ES-I3 (cell line): ENCODE data around the gene UBE2M.

Source experiments
- H3K36me3 ChIP-seq: 2 replicates; pipeline ENCODE4 v1.6.1; 2013; ENCODE audit warnings: mild to moderate bottlenecking, low read length, control low read depth, moderate library complexity; ENCODE audit not compliant: insufficient read depth
- H3K4me1 ChIP-seq: 2 replicates; pipeline ENCODE4 v1.6.1; 2013; ENCODE audit warnings: mild to moderate bottlenecking, control low read depth, low read length; ENCODE audit not compliant: insufficient read depth
- H3K9ac ChIP-seq: 2 replicates; pipeline ENCODE4 v1.6.1; 2013; ENCODE audit warnings: low read depth, mild to moderate bottlenecking, low read length, moderate library complexity
- H3K9me3 ChIP-seq: 2 replicates; pipeline ENCODE4 v1.6.1; 2013; ENCODE audit warnings: mild to moderate bottlenecking, low read length, moderate library complexity; ENCODE audit not compliant: control insufficient read depth, insufficient read depth

UBE2M gene

GRCh38 chr19:58554494-58555368 lies 3.7 kb downstream of the UBE2M start, which contains the start of gene CHMP2A:
CHMP2A (minus strand) TSS chr19:58555105; CDS start chr19:58554212, 893 bp downstream.
- peaks cover under 1% of the 10 kb centered on the region; the same call in 1 of the 2 replicates for H3K4me1 ChIP-seq
- H3K36me3 ChIP-seq = peaks cover 13% of the 10 kb centered on the region
- H3K9me3 ChIP-seq = no peaks in the 10 kb centered on the region
- H3K9ac ChIP-seq = peak within 1 kb of the TSS; percentile 94

- H3K9ac ChIP-seq = peak overlapping the region; percentile 94
- H3K4me1 ChIP-seq = no peaks in the 10 kb centered on the region; the same call in 1 of the 2 replicates
- peaks cover 20% of the 10 kb centered on the region for H3K36me3 ChIP-seq
- H3K9me3 ChIP-seq = no peaks in the 10 kb centered on the region
Observed at GRCh38 chr19:58553799-58554493, 4.5 kb downstream of the UBE2M start.

GRCh38 chr19:58552655-58553054 lies 5.8 kb downstream of the UBE2M start:
- H3K4me1 ChIP-seq = no peaks in the 10 kb centered on the region; the same call in 1 of the 2 replicates
- H3K9ac ChIP-seq = no peak overlapping the region
- no peaks in the 10 kb centered on the region for H3K9me3 ChIP-seq
- H3K36me3 ChIP-seq = peaks cover 29% of the 10 kb centered on the region

- Histone ChIP-seq H3K9me3 (no peaks in the 10 kb centered on the region), H3K4me1 (no peaks in the 10 kb centered on the region; the same call in 1 of the 2 replicates), H3K9ac (no peak overlapping the region), H3K36me3 (peaks cover 36% of the 10 kb centered on the region)
Observed at GRCh38 chr19:58551577-58552471, 6.6 kb downstream of the UBE2M start.

- no peaks in the 10 kb centered on the region; the same call in 1 of the 2 replicates for H3K4me1 ChIP-seq
- H3K9me3 ChIP-seq = no peaks in the 10 kb centered on the region
- peaks cover 42% of the 10 kb centered on the region for H3K36me3 ChIP-seq
- H3K9ac ChIP-seq = no peak overlapping the region
Observed at GRCh38 chr19:58551123-58551497, 7.3 kb downstream of the UBE2M start.

- H3K4me1 ChIP-seq = no peaks in the 10 kb centered on the region; the same call in 1 of the 2 replicates
- H3K9ac ChIP-seq = no peak overlapping the region
- no peaks in the 10 kb centered on the region for H3K9me3 ChIP-seq
- H3K36me3 ChIP-seq = peaks cover 40% of the 10 kb centered on the region
Observed at GRCh38 chr19:58550362-58551122, 7.9 kb downstream of the UBE2M start.

GRCh38 chr19:58549664-58550361 lies 8.6 kb downstream of the UBE2M start:
- Histone ChIP-seq H3K9ac (no peak overlapping the region), H3K4me1 (no peaks in the 10 kb centered on the region), H3K9me3 (no peaks in the 10 kb centered on the region), H3K36me3 (peaks cover 40% of the 10 kb centered on the region)

GRCh38 chr19:58548859-58549663 lies 9.3 kb downstream of the UBE2M start:
- Histone ChIP-seq H3K9ac (no peak overlapping the region), H3K4me1 (no peaks in the 10 kb centered on the region), H3K9me3 (no peaks in the 10 kb centered on the region), H3K36me3 (peaks cover 40% of the 10 kb centered on the region)

GRCh38 chr19:58547323-58548312 lies 10.8 kb downstream of the UBE2M start:
- Histone ChIP-seq H3K36me3 (peaks cover 40% of the 10 kb centered on the region), H3K4me1 (no peaks in the 10 kb centered on the region), H3K9me3 (no peaks in the 10 kb centered on the region), H3K9ac (no peak overlapping the region)

GRCh38 chr19:58546019-58546530 lies 12.3 kb downstream of the UBE2M start:
- peak overlapping the region; percentile 89 for H3K9ac ChIP-seq
- no peaks in the 10 kb centered on the region for H3K9me3 ChIP-seq
- no peaks in the 10 kb centered on the region for H3K4me1 ChIP-seq
- H3K36me3 ChIP-seq = peaks cover 33% of the 10 kb centered on the region

GRCh38 chr19:58545286-58546018 lies 13.0 kb downstream of the UBE2M start:
- Histone ChIP-seq H3K9ac (peak overlapping the region; percentile 89), H3K9me3 (no peaks in the 10 kb centered on the region), H3K36me3 (peaks cover 30% of the 10 kb centered on the region), H3K4me1 (no peaks in the 10 kb centered on the region)
